CD4-positive, alpha-beta T cell treated with Interleukin-17A for 1 hour (primary cell): Measurements from ENCODE around the gene VSNL1.

Experiments used
- DNase-seq: peaks from one replicate; pipeline ENCODE4 v3.0.0-alpha.2; 2020

VSNL1 gene

DNA sequence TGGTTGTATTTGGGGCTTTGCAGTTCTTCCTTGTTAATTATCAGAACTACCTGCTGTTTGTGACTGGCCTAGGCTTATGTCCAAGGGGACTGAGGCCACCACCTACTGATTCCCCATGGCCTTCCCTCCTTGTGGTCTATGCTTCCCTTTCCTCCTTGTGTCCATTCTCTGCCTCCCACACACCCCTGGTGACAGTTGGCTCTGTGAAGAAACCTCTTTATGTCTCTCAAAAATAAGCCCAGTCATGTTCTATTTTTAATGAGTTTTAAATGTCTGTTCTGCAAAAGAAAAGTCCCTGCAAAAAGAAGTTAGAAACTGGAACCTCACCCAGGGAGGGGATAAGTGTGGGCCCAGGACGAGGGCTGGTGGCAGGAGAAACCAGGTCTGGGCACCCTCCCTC is 108.1 kb downstream of the VSNL1 start:
- DNase-seq, result no peak

DNA sequence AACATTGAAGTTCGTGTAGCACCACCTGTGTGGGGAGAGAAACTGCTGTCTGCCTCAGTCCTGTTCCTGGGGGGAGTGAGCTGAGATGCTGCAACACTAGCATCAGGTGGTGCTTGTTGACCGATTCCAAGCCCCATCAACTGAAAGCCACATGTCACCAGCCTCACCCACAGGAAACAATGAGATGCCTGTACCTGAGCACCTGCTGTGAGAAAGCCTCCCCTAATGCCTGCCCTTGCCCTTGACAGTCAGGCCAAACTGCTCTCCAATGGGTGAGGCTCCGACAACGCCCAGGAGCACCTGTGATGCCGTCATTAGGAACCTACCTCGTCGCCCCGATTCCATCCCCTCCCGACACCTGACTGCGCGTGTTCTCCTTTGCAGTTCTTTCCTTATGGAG is 108.5 kb downstream of the VSNL1 start:
- DNase-seq, result no peak

DNA sequence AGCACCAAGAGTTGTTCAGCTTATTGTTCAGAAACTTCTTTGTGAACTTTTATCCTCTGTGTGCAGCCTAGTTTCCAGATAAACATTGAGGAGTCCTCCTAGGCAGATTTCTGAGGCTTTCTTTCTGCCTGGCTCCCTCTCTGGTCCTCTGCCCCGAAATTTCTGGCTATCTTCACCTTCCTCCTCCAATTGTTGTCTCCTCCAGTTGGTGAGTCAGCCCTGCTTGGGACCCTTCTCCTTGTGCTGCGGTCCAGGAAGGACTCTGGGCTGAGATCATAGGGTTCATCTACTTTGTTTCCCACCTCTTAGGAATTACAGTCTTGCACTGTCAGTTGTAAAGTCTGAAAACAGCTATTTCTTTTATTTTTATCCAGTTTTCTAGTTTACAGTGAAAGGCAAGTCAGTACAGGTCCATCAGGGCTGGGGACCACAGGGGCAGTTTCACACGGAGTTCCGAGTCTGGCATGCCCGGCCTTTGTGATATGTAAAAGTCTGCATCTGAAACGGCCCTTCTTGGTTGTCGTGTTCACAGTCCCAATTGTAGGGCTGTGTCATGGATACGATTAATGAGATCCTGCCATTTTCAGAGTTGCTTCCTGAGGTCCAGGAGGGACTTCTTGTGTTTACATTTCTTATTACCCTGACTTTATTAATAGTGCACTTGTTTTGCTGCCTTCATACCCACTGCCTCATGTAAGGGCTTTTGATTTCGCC is 112.3 kb downstream of the VSNL1 start:
- no peak for DNase-seq

DNA sequence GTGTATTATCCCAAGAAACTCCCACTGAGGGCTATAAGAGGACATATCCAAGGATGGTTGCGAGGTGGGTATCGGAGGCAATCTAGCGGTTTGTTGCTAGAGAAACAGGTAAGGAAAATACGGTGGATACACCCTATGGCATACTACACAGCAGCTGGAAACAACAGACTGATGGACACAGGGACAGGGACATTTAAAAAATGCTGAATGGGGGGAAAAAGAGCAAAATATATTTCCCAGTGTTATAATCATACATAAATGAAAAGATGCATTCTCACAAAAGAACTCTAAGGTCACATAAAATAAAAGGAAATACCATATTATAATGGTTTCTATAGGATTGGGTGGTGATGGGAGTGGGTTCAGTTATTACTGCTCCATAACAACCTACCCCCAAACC is 117.3 kb downstream of the VSNL1 start:
- DNase-seq, result no peak

DNA sequence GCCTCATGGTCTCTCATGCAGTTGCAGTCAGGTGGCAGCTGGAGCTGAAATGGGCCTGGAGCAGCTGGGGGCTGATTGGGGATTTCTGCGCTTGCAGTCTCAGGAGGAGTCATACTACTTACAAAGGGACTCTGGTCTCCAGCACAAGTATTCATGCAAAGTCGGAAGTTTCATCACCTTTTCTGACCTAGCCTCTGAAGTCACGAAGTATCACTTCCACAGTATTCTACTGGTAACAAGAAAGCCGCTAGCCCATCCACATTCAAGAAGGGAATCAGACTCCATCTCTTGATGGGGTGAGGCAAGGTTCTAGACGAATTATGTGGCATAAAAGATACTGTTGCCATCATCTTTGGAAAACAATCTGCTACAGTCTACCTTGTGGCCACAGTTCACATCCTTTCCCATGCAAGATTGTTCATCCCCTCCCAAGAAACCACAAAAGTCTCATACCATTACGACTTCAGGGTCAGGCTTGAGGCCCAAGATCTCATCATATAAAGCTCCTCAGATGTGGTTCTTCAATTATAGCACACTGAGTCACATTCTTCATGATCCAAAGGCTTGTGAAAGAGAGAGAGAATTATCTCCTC is 117.9 kb downstream of the VSNL1 start:
- no peak for DNase-seq

DNA sequence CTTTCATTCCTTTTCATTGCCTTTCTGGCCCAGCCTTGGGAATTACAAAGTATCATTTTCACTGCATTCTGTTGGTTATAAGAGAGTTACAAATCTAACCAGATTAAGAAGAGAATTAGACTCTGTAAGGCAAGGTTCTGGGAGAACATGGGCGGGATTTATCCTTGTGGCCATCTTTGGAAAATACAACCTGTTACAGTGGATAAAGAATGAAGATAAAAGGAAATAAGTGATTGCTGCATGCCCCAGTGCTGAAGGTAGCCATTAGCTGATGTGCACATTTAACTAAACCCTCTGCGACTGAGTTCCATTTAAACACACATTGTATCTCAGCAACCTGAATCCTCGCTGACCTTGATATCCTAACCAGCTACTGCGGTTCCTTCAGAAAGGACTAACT is 119.7 kb downstream of the VSNL1 start:
- no peak for DNase-seq

DNA sequence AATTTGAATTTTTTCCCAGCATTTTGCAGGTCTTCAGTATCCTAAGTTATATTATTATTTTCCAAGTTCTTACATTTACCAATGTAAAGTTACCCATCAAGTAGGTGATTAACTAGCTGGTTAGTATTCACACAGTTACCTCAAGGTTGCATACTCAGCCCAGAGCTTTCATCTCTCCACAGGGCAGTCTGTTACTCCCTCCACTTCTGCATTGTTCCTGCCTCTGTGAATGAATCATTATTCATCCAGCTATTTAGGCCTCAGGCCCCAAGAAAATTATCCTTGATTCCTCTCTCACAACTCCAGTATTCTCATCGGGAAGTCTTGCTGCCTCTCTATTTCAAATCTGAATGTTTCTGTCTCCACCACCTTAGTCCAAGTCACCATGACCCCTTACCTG is 121.0 kb downstream of the VSNL1 start:
- DNase-seq, result no peak

DNA sequence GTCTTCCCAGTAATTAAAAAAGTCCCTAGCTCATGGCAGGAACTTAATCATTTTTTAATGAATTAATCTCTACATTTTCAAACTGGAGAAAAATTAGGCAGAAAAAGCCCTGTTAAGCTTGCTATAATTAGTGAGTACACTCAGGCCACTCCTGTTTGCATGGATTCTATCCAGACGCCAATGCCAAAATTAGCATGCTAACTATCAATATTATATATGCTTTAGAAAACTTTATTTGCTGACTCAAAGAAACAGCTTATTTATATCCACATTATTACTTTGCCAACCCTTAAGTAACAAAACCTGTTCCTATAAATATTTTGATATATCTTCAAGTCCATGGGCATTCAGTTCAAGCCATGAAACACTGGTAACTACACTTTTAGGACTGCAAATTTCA is 122.2 kb downstream of the VSNL1 start:
- DNase-seq, result no peak

DNA sequence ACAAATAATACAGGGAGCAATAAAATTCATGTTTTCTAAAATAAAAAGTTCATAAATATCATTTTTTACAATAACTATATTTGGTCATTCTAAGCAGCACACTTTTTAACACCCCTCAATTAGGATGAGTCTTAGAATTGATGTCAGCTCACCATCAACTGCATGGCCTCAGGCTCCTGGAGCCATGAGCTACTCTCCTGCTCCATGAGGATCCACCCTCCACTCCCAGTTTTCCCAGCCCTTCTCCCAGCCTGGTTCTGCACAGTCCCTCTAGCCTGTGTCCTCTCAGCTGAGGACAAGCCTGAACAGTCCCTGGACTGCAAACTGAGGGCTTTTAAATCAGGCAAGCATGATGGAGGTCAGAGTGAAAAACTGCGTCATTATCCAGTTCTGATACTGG is 124.0 kb downstream of the VSNL1 start:
- DNase-seq, result no peak

DNA sequence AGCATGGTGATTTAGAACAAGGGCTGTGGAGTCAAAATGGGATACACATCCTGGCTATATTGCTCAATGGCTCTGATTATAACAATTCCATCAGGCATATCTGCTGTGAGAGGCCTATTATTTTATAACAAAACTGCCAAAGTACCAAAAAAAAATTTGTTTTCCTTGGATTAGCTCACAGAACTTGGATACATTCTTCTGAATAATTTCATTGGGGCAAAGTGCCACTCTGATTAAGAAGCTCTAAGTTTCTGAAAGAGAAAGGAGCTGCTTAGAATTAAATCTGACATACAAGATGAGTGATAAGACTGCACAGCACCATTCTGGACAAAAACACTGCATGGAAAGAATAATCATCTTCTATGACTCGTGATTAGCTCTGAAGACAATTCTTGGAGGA is 127.4 kb downstream of the VSNL1 start:
- DNase-seq, result no peak

DNA sequence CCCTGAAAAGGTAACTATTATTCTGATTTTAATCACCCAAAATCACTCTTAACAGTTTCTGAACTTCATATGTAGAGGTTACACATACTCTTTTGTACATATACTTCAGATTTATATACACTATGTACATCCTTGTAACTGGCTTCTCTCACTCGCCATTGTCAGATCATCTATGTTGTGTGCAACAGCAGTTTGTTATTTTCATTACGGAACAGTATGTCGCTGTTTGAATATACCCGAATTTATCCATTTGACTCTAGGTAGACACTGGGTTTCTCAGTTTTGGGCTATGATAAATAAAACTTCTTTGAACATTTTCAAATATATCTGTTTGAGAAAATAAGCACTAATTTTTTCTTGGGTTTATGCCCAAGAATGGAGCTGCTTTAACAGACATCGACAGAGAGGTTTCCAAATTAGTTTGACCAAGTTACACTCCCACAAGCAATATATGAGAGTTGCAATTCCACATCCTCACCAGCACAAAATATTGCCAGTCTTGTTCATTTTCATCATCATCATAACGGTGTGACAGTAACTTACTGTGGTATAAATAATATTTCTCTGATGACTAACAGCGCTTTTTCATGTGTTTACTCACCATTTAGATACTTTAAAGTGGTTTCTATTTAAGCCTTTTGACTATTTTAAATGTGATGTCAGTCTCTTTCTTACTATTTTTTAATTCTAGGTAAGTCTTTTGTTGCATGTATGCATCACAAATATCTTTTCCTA is 132.3 kb downstream of the VSNL1 start:
- no peak for DNase-seq

DNA sequence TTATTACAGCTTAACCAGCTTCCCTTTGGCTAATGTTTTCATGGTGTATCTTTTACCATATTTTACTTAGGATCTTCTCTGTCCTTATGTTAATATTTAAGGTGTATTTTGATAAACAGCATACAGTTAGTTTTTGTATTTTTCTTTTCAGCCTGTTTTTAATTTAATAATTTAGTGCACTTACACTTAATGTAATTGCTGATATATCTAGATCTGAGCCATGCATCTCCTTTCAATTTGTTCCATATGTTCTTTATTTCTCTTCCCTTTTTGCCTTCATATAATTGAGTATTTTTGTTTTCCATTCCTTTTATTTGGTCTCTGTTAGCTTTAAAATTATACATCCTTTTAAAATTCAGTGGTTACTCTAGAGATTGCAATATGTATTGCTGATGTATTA is 134.3 kb downstream of the VSNL1 start:
- no peak for DNase-seq

DNA sequence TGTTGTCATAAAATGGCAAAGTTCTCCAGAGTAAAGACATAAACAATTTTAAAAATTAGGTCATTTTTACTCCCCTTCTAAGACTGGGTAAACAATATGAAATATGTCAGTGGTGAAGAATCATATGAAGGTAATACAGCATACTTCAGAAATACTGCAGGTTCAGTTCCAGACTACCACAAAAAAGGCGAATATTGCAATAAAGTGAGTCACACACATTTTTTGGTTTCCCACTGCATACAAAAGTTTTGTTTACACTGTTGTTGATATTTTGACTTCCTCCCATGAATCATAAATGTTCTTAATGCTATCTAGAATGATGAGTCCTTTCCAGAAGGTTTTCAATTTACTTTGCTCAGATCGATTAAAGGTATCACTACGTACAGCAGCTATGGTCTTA is 139.6 kb downstream of the VSNL1 start:
- no peak for DNase-seq

DNA sequence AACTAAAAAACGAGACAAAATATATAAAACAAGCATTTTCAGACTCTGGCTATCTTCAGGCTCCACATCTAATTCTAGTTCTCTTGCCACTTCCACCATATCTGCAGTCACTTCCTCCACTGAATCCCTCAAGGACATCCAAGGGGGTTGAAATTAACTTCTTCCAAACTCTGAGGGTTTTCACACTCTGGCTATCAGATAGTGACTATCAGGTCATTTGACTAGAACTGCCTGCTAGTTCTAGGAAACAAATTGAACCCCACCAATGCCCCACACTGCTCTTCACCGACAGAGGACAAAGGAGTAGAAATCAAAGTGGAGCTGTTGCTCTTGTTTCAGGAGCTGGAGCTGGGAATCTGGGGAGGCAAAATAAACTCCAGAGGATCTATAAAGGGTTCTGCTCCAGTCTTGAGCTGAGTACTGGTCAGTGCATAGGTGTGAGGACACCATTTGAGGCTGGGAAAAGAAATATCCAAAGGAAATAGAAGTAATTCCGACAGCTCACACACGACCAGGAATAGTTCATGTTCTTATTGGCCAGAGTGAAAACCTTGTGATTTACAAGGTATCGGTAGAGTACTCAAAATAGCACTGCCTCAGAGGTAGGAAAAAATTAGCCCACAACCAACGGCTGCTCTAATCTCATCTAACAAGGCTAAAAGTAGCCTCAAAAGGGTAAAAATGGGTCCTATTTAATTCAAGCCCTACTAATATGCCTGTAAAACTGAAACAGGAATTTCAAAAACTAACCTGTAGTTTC is 141.8 kb downstream of the VSNL1 start:
- no peak for DNase-seq

DNA sequence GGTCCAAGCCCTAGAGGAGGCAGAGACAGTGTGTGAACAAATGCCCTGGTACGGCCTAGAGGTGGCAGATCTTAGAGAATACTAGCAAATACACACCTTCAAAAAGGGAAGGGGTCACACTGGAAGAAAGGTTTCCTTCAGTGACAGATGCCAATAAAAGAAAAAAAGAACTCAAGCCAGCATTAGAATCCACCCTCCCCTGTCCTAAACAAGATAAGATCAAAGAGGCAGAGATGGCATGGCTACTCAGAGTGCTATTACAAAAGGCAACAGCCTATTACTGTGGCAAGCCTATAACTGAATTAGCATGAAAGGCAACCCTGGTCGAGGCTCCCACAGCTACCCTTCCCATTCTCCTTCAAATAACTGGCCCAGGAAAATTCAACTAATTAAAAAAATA is 143.5 kb downstream of the VSNL1 start:
- no peak for DNase-seq

DNA sequence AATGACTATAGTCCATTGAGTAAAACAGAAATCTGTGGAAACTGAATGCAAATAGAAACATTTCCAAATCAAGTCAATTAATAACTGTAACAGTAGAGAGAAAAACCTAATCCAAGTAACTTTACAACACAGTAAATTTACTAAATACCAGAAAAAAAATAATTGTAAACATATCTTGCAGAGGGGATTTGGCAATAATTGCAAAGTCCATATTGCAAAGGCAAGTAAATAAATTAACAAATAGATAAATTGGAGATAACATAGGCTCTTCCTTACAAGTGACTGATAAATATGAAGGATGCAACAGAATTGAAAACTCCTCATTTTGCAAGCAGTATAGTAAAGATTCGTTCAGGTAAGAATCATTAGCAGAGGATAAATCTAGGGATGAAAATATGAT is 148.1 kb downstream of the VSNL1 start:
- no peak for DNase-seq

DNA sequence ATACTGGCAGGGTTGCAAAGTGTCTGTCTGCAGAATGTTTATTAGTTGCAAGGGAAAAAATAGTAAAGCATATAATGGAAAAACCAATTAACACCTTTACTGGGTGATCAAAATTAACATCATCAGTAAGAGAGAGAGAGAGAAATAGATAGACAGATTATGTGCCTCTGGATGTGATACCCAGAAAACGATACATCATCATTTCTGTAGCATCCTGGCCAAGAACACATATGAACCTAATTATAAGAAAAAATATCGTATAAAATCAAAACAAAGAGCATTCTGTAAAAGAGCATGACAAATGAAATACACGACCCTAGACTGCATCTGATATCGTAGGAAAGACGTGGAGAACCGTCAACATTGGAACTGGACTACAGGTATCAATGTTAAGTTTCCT is 148.5 kb downstream of the VSNL1 start:
- no peak for DNase-seq

DNA sequence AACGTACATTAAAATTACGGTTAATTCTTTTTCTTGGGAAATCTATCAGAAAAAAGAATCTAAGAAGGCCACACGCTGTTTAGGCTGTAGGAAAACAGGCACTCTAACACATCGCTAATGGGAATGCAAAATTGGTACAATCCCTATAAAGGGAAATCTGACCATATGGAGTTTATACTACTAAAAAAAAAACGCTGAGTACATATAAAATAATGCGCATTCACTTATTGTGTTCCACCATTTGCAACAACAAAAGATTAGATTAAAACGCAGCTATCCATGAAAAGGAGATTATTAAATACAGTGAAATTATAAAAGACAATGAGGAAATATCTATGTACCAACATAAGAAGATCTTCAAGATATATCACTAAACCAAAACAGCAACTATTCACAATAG is 150.3 kb downstream of the VSNL1 start:
- DNase-seq, result no peak
